HTERT RPE-1 (cell line): Measurements from ENCODE around the gene CYB5R4.
"Not testable (repeated sequence)": the region's sequence is repeated elsewhere in the genome, so short reads cannot be mapped to it uniquely, and the experiment has no call there.

Experiments
- in situ Hi-C: fragments of 300-500 bp; cut with MboI; formaldehyde crosslinking; loops from 4 replicates; pipeline ENCODE4 v1.14.3; 2020; ENCODE audit warnings: low sequenced_read_pairs

The CYB5R4 gene

DNA sequence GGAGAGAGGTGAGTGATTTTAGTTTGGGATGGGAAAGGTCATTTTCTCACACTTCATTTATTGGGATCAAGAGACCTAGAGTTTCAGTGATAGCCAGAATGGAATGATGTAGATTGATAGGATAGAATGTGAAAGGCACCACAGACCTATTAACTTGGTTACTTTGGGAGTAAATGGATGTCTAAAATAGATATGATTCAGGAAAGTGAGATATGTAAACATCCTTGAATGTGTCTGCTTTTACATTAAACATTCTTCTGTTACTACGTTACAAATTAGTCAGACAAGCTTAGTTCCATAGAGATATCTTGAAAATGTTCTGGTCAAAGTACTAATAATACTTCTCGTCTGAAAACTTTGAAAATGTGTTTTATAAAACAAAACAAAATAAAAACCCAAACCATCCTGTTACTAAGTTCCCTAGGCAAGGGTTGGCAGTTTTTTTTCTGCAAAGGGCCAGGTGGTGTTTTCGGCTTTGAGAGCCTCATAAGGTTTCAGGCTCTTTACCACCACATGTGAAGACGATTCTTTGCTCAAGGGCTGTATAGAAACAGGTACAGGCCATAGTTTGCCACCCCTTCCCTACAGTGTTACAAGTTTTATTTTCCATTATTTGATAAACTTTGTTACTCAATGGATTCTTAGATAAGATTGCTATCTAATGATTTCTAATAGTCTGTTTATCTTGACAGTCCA lies 3.4 kb downstream of the CYB5R4 start:
- in situ Hi-C loops: no loop called here

DNA sequence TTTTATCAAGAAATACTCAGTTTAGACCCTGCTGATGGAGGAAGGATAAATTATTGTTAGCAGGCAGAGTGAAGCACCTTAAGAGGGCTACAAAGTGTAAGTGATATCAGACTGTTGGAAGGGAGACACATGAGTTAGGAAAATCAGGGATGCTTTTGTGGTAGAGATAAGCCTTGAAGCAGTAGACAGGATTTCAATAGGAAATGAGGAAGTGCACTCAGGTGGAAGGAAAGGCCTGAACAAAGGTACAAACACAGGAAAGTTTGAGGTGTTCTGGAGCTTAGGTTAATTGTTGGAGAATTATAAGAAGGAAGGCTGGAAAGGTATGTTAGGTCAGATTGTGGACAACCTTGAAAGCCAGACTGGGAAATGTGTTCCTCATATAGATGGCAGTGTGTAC lies 7.6 kb downstream of the CYB5R4 start:
- in situ Hi-C loops: no loop called here

DNA sequence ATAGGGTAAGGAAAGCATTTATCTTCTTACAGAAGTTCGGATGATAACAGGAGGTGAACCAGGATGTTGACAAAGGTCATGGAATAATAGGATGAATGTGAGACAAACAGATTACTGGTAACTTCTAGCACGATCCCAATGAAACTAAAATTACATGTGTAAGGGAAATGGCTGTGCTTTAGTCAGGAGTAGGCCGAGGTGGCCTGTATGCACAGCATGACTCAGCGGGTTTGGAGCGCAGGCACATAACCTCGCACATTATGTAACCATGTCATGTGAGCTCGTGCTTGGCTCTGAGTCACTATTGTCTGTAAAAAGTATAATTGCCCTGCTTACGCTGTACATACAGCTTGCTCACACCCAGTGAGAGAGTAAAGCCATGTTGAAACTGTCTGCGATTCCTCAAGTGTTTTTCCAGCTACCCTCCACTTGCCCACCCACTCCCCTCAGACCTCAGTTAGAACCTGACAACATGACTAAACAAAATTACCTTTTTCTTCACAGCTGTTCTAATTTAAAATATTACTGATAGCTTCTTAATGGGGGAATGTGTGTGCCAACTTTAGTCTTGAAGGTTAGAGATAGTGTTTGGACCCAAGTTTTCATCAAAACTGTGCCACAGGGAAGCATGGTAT lies 8.2 kb downstream of the CYB5R4 start:
- in situ Hi-C loops: no loop called here

DNA sequence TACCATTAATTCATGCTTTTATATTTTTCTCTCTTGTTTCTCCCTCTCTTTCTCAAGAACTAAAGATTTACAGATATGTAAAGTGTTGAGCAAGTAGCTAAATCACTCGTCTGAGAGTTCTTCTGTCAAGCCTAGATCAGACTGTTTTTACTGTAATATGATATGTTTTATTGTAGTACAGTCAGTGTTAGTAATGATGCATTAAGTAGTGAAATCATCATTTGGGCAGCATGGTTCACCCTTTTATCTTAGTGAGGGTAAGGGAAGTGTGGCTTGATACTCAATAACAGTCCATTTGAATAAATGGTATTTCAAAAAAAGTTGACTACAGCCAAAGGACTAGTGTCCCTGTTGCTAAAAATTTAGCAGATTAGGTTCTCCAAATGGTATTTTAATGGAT lies 9.2 kb downstream of the CYB5R4 start:
- in situ Hi-C loops: no loop called here

DNA sequence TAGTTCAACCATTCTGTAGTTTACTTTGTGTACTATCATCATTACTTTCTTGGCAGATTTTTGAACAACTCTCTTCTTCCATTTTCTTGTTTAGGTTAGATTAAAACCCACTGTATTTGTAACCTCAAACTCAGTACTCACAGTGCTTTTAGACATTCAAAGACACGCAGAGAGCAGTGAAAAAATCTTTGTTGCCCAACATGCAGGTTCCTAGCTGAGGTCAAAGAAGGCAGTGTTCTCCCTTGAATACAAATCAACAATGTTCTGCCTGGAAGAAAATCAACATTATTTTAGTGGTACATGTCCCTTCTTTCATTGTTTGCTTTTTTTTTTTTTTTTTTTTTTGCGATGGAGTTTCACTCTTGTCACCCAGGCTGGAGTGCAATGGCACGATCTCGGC lies 11.2 kb downstream of the CYB5R4 start:
- in situ Hi-C loops: no loop called here

DNA sequence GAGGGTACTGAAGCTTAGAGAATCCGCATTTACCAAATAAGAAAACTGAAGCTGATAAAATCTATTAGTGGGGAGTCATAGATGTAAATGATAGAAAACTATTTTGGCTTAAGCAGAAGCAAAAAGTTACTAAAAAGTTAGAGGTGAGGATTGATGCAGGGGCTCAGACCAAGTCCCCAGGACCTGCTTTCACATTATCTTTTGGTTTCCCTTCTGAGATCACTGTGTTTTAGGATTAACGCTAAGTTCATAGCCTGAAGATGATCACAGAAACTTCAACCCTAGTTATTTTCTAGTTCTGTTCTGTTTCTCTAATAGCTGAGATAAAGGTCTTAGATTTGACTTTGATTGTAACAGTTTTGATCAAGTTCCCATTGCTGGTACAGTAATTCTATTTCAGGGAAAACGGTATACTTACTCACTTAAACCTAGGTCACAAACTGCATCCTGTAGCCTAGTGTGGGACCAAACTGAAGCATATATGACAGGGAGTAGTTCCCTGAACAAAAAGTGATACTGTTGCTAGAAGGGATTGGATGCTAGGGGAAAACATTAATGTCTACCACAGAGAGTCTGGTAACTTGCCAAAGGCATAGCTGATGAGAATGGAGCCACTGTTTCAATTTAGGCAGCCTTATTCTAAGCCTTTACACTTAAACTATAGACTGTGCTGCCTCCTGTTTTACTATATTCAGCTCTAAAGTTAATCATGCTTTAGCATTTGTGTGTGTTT lies 13.1 kb downstream of the CYB5R4 start:
- in situ Hi-C loops: no loop called here

DNA sequence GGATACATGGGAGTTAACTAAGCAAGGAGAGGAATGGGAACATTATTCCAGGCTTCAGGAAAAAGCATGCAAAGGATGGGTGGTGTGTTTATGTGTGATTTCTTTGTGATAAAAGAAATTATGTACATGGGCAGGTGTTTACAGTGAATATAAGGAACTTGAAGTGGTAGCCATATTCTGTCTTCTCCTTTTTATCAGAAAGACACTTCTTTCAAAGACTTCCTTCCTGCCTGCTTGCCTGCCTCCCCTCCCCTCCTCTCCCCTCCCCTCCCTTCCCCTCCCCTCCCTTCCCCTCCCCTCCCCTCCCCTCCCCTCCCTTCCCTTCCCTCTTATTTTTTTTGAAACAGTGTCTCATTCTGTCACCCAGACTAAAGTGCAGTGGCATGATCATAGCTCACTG lies 14.4 kb downstream of the CYB5R4 start:
- in situ Hi-C loops: no loop called here

DNA sequence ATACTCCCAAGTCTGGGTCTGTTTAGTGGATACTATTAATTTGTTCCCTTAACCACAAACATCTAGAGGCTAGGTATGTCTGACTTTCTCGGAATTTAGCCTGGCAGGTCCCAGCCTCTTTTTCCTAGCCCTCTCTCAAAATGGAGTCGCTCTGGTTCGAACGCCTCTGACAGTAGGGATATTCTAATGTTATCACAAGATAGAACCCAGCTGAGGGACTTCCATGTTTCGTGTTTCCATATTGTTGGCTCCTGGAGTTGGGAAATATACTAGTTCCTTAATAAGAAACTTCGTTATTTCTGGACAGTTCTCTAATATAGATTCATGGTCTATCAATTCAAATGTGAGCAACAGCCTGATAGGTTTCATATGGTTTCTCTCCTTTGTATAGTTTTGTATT lies 16.4 kb downstream of the CYB5R4 start:
- in situ Hi-C loops: no loop called here

DNA sequence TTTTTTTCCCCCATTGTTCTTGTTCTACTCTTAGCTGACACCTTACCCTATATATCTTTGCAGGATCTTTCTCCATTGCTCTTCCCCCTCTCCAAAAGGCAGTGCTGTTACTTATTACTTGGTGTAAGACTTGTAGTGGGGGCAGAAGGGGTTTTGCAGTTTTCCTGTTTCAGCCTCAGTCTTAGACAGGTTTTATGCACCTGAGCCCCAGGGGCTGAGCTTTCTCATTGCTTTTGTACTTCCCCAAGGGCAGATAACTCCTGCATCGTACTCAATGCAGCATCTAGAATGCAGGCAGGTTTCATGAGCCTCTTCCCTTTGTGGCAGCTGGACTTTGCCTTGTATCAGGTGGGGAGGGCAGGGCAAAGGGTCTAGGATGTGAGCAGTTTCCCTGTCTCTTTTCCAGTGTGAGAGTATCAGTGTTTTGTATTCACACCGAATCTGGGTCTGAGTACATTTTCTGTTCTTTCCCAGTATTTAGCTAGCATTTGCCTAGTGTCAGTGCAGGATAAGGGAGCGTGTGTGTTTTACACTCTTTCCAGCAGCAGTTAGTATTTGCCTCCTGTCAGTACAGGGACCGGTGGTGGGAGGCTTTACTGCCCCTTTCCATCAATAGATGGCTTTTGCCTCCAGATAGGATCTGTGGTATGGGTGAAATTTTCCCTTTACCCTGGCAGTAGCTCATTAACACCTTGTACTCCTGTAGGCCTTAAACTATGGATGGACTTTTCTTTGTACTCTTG lies 19.6 kb downstream of the CYB5R4 start:
- in situ Hi-C loops: no loop called here

DNA sequence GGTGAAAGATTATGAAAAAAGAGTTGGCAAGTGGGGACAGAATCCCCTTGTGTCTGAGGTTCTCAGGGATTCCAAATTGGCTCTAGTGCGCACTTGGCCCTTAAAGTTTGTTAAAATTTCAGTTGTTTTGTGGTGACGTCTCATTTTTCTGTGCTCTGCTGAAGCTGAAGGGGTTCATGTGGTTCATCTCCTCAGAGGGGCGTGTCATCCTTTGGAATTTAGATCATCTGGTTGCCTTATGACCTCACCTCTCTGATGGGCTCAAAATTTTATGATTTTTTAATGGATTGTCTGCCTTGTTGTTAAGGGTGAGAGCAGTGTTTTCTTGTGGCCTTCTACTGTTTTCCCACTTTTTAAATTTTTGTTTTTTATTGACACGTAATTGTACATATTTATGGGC lies 20.3 kb downstream of the CYB5R4 start:
- in situ Hi-C loops: no loop called here

DNA sequence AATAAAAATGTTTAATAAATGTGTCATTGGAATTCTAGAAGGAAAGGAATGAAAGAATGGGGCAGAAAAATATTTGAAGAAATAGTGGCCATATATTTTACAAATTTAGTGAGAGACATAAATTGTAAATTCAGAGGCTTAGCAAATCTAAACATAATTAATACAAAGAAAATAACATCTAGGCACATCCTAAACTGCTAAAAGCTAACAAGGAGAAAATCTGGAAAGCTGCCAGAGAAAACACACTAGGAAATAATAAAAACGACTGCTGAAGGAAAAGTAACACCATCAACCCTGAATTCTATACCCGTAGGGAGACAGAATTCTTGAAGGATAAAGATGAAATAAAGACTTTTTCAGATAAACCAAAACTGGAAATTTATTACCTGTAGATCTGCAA lies 23.8 kb downstream of the CYB5R4 start:
- in situ Hi-C loops: no loop called here

DNA sequence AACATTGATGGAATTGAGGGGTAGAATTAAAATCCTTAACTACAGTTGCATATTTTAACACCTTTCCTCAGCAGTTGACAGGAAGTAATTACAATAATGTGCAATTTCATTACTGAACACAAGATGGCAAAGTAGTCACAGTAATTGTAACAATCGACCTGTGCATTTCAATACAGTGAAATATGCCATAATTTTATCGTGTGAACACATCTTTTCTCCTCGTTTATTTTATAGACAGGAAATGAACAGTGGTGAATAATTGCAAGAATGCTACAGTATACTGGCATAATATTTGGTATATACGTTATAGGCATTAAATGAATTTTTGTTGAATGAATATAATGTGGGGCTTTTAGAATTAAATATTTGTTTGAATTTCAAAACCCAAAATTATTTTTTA lies 25.0 kb downstream of the CYB5R4 start:
- in situ Hi-C loops: no loop called here

DNA sequence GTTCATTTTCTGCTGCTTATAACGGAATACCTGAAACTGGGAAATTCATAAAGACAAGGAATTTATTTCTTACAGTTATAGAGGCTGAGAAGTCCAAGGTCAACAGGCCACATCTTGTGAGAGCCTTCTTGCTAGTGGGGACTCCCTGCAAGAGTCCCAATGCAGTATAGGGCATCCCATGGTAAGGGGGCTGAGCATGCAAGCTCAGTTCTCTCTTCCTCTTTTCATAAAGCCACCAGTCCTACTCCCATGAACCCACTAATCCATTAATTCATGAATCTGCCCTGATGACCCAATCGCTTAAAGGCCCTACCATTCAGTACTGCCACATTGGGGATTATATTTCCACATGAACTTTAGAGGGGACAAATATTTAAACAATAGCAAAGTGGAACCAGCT lies 26.5 kb downstream of the CYB5R4 start:
- in situ Hi-C loops: no loop called here

DNA sequence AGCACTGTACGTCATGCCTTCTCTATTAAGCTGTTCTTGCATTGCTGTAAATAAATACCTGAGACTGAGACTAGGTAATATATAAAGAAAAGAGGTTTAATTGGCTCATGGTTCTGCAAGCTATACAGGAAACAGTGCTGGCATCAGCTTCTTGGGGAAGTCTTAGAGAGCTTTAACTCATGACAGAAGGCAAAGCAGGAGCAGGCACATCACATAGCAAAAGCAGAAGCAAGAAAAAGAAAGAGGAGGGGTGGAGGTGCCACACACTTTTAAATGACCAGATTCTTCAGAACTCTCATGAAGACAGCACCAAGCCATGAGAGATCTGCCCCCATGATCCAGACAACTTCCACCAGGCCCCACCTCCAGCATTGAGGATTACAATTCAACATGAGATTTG lies 30.1 kb downstream of the CYB5R4 start:
- in situ Hi-C loops: no loop called here

DNA sequence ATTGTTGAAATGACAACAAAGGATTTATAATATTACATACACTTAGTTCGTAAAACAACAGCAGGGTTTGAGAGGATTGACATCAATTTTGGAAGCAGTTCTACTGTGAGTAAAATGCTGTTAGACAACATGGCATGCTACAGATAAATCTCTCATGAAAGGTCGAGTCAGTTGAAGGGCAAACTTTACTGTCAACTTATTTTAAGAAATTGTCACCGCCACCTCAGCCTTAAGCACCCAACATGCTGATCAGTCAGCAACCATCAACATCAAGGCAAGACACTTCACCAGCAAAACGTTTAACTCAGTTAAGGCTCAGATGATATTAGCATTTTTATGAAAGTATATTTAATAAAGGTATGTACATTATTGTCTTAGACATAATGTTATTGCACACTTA lies 31.0 kb downstream of the CYB5R4 start:
- in situ Hi-C loops: no loop called here

DNA sequence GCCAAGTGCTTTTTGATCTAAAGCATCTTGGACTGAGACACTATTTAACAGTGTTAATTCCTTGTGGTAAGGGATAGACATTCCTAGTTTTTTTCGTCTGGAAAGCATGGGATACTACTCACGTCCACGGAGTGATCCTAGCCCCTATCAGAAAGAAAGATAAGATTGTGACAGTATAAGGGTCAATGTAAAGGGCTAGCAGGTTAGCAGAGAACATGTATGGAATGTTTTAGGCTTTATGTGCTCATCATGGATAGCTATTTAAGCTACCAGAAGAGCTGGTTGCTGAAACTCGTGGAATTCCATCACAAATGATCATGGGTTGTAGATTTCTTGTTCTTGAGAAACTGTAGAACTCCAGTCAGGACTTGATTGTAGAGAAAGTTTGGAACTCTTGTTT lies 32.1 kb downstream of the CYB5R4 start:
- in situ Hi-C loops: no loop called here

DNA sequence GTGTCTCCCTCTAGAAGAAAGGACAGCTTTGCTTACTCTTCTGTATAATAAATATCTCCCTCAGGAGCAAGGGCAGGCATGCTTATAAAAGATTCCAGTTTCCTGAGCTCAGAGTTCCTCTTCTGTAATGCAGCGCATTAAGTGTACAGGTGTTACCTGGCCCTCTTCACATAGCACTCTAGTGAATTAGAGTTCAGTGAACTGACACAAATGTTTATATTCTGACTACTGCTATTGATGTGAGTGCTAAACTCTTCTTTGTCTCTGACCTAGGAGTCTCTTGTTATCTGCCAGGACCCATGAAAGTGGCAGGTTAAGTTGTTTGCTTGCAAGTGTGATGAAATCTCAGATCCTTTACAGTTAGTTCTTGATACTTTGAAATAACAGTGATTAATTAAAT lies 33.5 kb downstream of the CYB5R4 start:
- in situ Hi-C loops: no loop called here

DNA sequence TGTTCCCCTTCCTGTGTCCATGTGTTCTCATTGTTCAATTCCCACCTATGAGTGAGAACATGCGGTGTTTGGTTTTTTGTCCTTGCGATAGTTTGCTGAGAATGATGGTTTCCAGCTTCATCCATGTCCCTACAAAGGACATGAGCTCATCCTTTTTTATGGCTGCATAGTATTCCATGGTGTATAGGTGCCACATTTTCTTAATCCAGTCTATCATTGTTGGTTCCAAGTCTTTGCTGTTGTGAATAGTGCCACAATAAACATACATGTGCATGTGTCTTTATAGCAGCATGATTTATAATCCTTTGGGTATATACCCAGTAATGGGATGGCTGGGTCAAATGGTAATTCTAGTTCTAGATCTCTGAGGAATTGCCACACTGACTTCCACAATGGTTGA lies 37.6 kb downstream of the CYB5R4 start:
- in situ Hi-C loops: not testable (repeated sequence)

DNA sequence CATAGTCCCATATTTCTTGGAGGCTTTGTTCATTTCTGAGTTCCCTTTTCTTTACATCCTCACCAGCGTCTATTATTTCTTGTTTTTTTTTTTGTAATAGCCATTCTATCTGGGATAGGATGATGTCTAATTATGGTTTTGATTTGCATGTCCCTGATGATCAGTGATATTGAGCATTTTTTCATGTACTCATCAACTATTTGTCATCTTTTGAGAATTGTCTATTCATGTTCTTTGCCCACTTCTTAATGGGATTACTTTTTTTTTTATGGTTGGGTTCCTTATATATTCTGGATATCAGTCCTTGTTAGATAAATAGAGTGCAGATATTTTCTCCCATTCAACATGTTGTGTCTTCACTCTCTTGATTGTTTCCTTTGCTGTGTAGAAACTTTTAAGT lies 42.1 kb downstream of the CYB5R4 start:
- in situ Hi-C loops: no loop called here

DNA sequence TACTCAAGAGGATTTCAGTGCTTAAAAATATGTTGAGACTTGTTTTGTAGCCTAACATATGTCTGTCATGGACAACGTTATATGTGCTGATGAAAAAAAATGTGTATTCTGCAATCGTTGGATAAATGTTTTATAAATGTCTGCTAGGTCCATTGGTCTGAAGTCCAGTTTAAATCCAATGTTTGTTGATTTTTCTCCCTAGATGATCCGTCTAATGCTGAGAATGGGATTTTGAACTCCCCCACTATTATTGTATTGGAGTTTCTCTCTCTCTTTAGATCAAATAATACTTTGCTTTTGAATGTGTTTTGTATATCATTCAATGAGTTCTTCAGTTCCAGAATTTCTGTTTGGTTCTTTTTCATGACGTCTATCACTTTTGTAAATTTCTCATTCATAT lies 44.9 kb downstream of the CYB5R4 start:
- in situ Hi-C loops: no loop called here

DNA sequence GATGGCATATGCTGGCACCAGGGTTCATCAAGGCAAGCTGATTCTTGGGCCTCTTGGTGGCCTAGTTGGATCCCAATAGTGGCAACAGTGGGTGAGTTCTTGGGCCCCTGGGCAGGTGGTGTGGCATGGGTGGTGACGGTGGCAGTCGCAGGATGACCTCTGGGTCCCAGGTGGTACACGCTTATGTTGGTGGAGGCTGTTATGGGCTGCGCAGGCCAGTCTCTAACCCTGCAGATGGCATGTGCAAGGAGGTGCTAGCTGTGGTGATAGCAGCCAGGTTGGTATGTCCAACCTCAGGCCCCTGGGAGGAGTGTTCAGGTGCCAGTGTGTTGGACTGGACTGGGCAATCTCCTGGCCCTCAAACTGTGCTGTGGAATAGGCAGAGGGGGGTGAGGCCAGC lies 46.2 kb downstream of the CYB5R4 start:
- in situ Hi-C loops: no loop called here
